ENCODE results near the gene NLGN1.
A peak's percentile ranks its signal among the peaks of the same experiment; 100 is the strongest.
"Not testable (repeated sequence)": the region's sequence is repeated elsewhere in the genome, so short reads cannot be mapped to it uniquely, and the experiment has no call there.

NLGN1 gene

DNA sequence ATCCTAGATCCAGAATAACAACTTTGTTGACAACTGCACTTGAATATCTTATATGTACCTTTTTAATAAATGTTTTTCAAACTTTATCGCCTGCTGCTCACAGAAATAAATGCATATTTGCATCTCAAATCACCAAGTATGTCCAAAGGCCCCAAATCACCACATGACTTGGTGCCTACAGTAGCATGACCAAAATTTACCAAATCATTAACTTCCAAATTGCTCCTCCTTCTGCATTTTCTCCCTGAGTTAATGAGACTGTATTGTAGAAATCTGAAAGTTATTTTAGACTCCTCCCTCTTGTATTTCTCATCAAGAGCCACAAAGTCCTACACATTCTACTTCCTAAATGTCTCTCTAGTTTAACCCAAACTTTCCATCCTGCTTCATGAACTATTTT, 826.1 kb downstream of the NLGN1 start:
- no peak for DNase-seq (ENCODE audit: low spot score)

- no peak for DNase-seq (ENCODE audit: low spot score)
Observed at GRCh38 chr3:174229916-174230315, 832.4 kb downstream of the NLGN1 start.

- DNase-seq (ENCODE audit: low spot score), result not testable (repeated sequence)
Observed at GRCh38 chr3:174232028-174232657, 834.6 kb downstream of the NLGN1 start.

GRCh38 chr3:174232658-174233429, 835.3 kb downstream of the NLGN1 start:
- DNase-seq (ENCODE audit: low spot score), result no peak

- no peak for DNase-seq (ENCODE audit: low spot score)
Observed at GRCh38 chr3:174233511-174233910, 836.0 kb downstream of the NLGN1 start.

DNA sequence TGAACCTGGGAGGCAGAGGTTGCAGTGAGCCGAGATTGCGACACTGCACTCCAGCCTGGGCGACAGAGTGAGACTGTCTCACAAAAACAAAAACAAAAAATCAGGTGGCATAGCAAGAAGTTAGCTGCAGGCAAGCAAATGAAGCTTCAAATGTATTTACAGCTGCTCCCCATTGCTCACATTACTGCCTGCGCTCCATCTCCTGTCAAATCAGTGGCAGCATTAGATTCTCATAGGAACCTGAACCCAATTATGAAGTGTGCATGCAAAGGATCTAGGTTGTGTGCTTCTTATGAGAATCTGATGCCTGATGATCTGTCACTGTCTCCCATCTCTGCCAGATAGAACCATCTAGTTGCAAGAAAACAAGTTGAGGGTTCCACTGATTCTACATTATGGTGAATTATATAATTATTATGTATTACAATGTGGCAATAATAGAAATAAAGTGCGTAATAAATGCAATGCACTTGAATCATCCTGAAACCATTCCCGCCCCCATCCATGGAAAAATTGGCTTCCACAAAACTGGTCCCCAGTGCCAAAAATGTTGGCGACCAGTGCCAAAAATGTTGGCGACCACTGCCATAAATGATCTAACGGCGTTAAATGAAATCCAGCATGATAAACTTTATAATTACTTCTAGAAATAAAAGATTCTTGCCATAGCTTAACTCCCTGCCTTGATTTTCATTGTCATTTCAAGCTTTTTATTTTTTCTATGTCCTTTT, 844.9 kb downstream of the NLGN1 start:
- no peak for DNase-seq (ENCODE audit: low spot score)

GRCh38 chr3:174243171-174243570, 845.6 kb downstream of the NLGN1 start:
- peak; percentile 13 for DNase-seq (ENCODE audit: low spot score)

DNA sequence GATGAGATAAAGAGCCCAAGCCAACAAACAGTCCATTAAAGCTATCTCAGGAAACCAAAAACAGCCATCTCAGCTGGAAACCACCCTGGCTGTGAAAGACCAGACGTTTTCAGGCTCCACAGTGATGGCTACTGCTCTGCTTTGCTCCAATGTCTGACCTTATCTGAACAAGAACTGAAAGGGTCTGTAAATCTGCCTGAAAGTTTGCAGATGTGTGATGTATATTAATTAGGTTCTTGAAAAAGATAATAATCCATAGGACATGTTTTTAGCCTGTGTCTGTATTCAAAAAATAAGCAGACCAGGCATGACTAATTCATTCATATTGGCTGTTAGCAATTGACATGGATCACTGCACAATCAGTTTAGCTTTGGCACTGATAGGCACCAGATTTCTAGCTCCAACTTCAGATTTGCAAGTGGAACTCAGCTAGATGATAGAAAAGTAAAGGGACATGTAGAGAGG, 850.2 kb downstream of the NLGN1 start:
- no peak for DNase-seq (ENCODE audit: low spot score)

GRCh38 chr3:174251681-174252080, 854.1 kb downstream of the NLGN1 start:
- DNase-seq (ENCODE audit: low spot score), result no peak

- no peak for DNase-seq (ENCODE audit: low spot score)
Observed at GRCh38 chr3:174253196-174253823, 855.8 kb downstream of the NLGN1 start.

GRCh38 chr3:174253940-174254339, 856.4 kb downstream of the NLGN1 start:
- no peak for DNase-seq (ENCODE audit: low spot score)

- DNase-seq (ENCODE audit: low spot score), result no peak
Observed at GRCh38 chr3:174255454-174255853, 857.9 kb downstream of the NLGN1 start.

DNA sequence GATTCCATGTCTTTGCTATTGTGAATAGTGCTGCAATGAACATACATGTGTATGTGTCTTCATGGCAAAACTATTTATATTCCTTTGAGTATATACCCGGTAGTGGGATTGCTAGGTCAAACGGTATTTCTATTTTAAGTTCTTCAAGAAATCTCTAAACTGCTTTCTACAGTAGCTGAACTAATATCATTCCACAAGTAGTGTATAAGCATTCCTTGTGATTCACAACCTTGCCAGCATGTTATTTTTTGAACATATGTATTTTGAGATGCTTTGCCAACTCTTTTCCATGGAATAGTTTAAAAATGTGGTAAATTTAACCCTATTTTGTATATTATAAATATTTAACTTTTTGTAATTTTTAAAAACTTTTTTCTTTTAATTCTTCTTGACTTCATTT, 868.9 kb downstream of the NLGN1 start:
- DNase-seq (ENCODE audit: low spot score), result no peak

- no peak for DNase-seq (ENCODE audit: low spot score)
Observed at GRCh38 chr3:174268061-174268460, 870.5 kb downstream of the NLGN1 start.

- DNase-seq (ENCODE audit: low spot score), result no peak
Observed at GRCh38 chr3:174268586-174268985, 871.0 kb downstream of the NLGN1 start.

DNA sequence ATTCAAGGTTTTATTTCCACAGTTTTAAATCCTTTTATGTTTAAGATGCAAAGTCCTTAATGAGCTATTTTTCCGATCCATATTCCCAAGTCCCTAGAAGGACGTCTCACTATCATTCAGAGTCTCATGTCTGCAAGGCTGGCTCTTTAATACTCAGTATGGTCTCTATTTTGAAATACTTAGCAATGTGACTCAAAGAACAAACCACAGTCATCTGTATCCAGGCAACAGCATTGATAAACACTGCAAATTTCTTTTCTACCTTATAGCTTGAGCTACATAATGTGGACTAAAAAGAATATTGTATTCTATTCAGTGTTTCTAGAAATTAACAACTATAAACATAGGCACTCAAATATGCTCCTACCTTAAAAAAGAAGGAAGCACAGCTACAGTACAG, 873.3 kb downstream of the NLGN1 start:
- peak; percentile 60 for DNase-seq (ENCODE audit: low spot score)

- no peak for DNase-seq (ENCODE audit: low spot score)
Observed at GRCh38 chr3:174275336-174275735, 877.8 kb downstream of the NLGN1 start.

DNA sequence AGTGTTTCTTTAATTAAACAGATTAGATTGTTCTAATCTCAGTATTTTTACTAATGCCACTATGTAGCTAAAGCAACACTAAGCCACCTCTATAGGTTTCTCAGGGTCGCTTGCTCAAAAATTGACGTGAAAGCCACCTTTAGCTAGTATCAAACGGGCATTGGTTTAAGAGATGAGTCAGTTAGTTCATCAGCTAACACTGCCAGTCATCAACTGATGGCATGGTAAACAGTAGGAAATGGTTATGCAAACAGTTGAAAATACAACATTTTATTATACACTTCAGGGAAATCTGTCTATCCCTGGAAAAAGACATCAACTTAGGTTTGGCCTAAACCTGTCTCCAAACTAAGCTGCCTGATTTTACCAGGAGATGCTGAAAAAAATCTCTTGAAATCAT, 879.3 kb downstream of the NLGN1 start:
- DNase-seq (ENCODE audit: low spot score), result no peak

- no peak for DNase-seq (ENCODE audit: low spot score)
Observed at GRCh38 chr3:174278094-174278493, 880.5 kb downstream of the NLGN1 start.

DNA sequence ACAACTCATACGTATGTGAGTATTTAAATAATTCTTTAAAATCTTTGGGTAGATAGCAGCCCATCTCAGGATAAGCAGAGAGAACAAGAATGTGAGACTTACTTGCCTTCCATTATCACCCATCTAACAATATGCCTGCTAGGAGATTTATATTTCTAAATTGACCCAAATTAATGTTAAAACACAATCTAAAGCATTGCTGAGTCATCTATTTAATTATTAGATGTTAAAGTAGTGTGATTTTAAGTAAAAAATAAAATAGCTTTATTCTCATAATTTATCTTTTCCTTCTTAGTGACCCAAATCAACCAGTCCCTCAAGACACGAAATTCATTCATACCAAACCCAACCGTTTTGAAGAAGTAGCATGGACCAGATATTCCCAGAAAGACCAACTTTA, 882.6 kb downstream of the NLGN1 start:
- DNase-seq (ENCODE audit: low spot score), result no peak

DNA sequence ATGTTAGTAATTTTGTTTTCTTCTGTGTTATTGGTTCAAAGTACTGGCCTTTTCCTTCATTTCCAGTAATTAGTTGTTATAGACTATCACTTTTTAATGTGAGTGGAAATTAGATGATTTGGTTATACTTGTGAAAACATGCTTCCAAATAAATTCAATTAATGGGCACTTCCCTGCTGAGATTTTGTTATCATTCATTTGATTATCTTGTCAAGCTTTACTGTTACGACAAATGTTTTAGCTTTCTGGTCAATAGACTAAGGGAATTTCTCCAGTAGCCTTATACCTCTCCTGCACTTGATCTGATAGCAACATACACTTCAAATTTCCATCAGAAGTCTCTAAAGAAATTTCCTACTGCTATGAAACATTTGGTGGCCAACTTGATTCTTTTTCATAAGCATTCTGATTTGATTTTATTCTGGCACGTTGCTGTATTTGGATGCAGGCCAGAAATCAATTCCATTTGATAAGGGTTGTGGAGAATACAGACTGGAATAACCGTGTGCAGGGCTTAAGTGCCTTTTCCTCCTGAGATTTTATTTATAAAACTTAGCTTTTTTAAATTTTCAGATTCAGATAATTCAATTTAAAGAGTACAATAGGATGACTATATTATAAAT, 887.8 kb downstream of the NLGN1 start:
- DNase-seq (ENCODE audit: low spot score), result no peak

GRCh38 chr3:174287705-174288104, 890.2 kb downstream of the NLGN1 start:
- no peak for DNase-seq (ENCODE audit: low spot score)

Data from AG08396 (cell line).